Esophagus squamous epithelium (tissue), 4 donors: ENCODE results near the gene STXBP3.

ENCODE experiments used
- CTCF ChIP-seq, 6 experiments: fragments of 450-650 bp in 4 of 6; fragments of 200-600 bp in 2 of 6; sonication (generic) in 2 of 6; IDR thresholded peaks; one replicate each; pipeline ENCODE4 v1.5.1; 2016 to 2019; ENCODE audit warnings: antibody characterized with exemption in 6 of 6, mild to moderate bottlenecking in 4 of 6, moderate library complexity in 4 of 6
- POLR2A ChIP-seq, 4 donors: fragments of 450-650 bp; IDR thresholded peaks; one replicate each; pipeline ENCODE4 v1.6.1; 2017; ENCODE audit warnings: antibody characterized with exemption in 4 of 4, mild to moderate bottlenecking in 4 of 4, moderate library complexity in 3 of 4

GRCh38 chr1:108749081-108749480 lies 2.6 kb downstream of the STXBP3 start:
- TF ChIP-seq POLR2A (IDR thresholded peaks at IDR 0.05) (no peak), CTCF (IDR thresholded peaks at IDR 0.05) (no peak)
